Right lobe of liver (tissue), 4 donors: ENCODE data around the gene ZNF710.

Experiments
- CTCF ChIP-seq, 4 donors: fragments of 200-600 bp in 3 of 4; fragments of 450-650 bp in 1 of 4; IDR thresholded peaks; one replicate each; pipeline versions ENCODE4 v1.5.1 to v1.8.0; 2016 to 2022; ENCODE audit warnings: antibody characterized with exemption in 4 of 4, mild to moderate bottlenecking in 2 of 4
- POLR2A ChIP-seq: fragments of 450-650 bp; IDR thresholded peaks from one replicate; pipeline ENCODE4 v1.6.1; 2017; ENCODE audit warnings: antibody characterized with exemption, mild to moderate bottlenecking
- donor health status: DM: no; HTN: no; CAD: no.
- donor health status: DM: no; HTN: no; CAD: no.
- donor health status: DM: no; HTN: yes; CAD: no.

- TF ChIP-seq CTCF (IDR thresholded peaks at IDR 0.05) (no peak), POLR2A (no peak)
These were observed 123.4 kb downstream of the ZNF710 start for GRCh38 chr15:90124507-90124906.
